Trophoblast cell (in vitro differentiated cells and primary cell): ENCODE data around the gene R3HCC1L.

Experiments
- DNase-seq, 2 donors: peaks; one replicate each; pipeline ENCODE4 v3.0.0-alpha.2; 2016
- H2AFZ ChIP-seq: 2 replicates; pipeline ENCODE4 v1.6.1; 2013; ENCODE audit warnings: low read length, moderate library complexity, mild to moderate bottlenecking; ENCODE audit not compliant: insufficient read depth, poor library complexity
- H2AK5ac ChIP-seq: 2 replicates; pipeline ENCODE4 v1.6.1; 2013; ENCODE audit warnings: mild to moderate bottlenecking, low read length
- H2BK120ac ChIP-seq: 2 replicates; pipeline ENCODE4 v1.6.1; 2013; ENCODE audit warnings: low read length, mild to moderate bottlenecking, moderate library complexity; ENCODE audit not compliant: insufficient read depth, poor library complexity
- H2BK12ac ChIP-seq: 2 replicates; pipeline ENCODE4 v1.6.1; 2013; ENCODE audit warnings: mild to moderate bottlenecking, low read length, moderate library complexity
- H2BK5ac ChIP-seq: 2 replicates; pipeline ENCODE4 v1.6.1; 2013; ENCODE audit warnings: low read length, low read depth, moderate library complexity, mild to moderate bottlenecking; ENCODE audit not compliant: poor library complexity
- H3K14ac ChIP-seq: 2 replicates; pipeline ENCODE4 v1.6.1; 2013; ENCODE audit warnings: mild to moderate bottlenecking, low read length
- H3K18ac ChIP-seq: 2 replicates; pipeline ENCODE4 v1.6.1; 2013; ENCODE audit warnings: mild to moderate bottlenecking, low read length
- H3K23ac ChIP-seq: 2 replicates; pipeline ENCODE4 v1.6.1; 2013; ENCODE audit warnings: low read length
- H3K27ac ChIP-seq: 2 replicates; pipeline ENCODE4 v1.5.1; 2013; ENCODE audit warnings: low read depth, mild to moderate bottlenecking, inconsistent platforms, low read length, moderate library complexity
- H3K27me3 ChIP-seq: 2 replicates; pipeline ENCODE4 v1.6.1; 2013; ENCODE audit warnings: inconsistent platforms, mild to moderate bottlenecking, low read length, moderate library complexity; ENCODE audit not compliant: insufficient read depth
- H3K36me3 ChIP-seq, 2 experiments: 1 replicate in 1 of 2; 2 replicates in 1 of 2; pipeline ENCODE4 v1.6.1; 2013; ENCODE audit warnings: low read length in 2 of 2, mild to moderate bottlenecking in 2 of 2, moderate library complexity in 1 of 2; ENCODE audit not compliant: insufficient read depth in 2 of 2, control insufficient read depth in 1 of 2
- H3K4ac ChIP-seq: 2 replicates; pipeline ENCODE4 v1.6.1; 2013; ENCODE audit warnings: low read depth, mild to moderate bottlenecking, low read length, moderate library complexity
- H3K4me1 ChIP-seq, 2 experiments: 1 replicate in 1 of 2; 2 replicates in 1 of 2; pipeline ENCODE4 v1.6.1; 2013; ENCODE audit warnings: low read length in 2 of 2, mild to moderate bottlenecking in 2 of 2, moderate library complexity in 1 of 2; ENCODE audit not compliant: insufficient read depth in 2 of 2, control insufficient read depth in 1 of 2
- H3K4me2 ChIP-seq: 2 replicates; pipeline ENCODE4 v1.6.1; 2013; ENCODE audit warnings: inconsistent platforms, mild to moderate bottlenecking, low read length, moderate library complexity
- H3K4me3 ChIP-seq: 2 replicates; pipeline ENCODE4 v1.5.1; 2013; ENCODE audit warnings: mild to moderate bottlenecking, low read depth, low read length, inconsistent platforms
- H3K79me1 ChIP-seq: one replicate; pipeline ENCODE4 v1.6.1; 2013; ENCODE audit warnings: low read length
- H3K79me2 ChIP-seq: 2 replicates; pipeline ENCODE4 v1.6.1; 2013; ENCODE audit warnings: low read length, mild to moderate bottlenecking; ENCODE audit not compliant: control insufficient read depth, insufficient read depth, poor library complexity
- H3K9ac ChIP-seq: 2 replicates; pipeline ENCODE4 v1.6.1; 2013; ENCODE audit warnings: mild to moderate bottlenecking, low read length
- H3K9me3 ChIP-seq: 2 replicates; pipeline ENCODE4 v1.6.1; 2013; ENCODE audit warnings: low read depth, mild to moderate bottlenecking, control low read depth, inconsistent platforms, low read length; ENCODE audit not compliant: insufficient read depth
- H4K12ac ChIP-seq: 2 replicates; pipeline ENCODE4 v1.6.1; 2013; ENCODE audit warnings: low read depth, mild to moderate bottlenecking, low read length, moderate library complexity
- H4K8ac ChIP-seq: 2 replicates; pipeline ENCODE4 v1.6.1; 2013; ENCODE audit warnings: low read depth, mild to moderate bottlenecking, low read length, moderate library complexity
- H4K91ac ChIP-seq: one replicate; pipeline ENCODE4 v1.6.1; 2013; ENCODE audit warnings: low read depth, mild to moderate bottlenecking, low read length, moderate library complexity
- WGBS: extraction: QIAGEN DNeasy Blood & Tissue Kit; methylation state at CpG from one replicate; pipeline ENCODE4 v1.1.7; 2013; ENCODE audit warnings: missing lambda C conversion rate; ENCODE audit not compliant: insufficient read length, insufficient coverage; ENCODE audit errors: extremely low coverage; 5-methylcytosine and 5-hydroxymethylcytosine counted together

The R3HCC1L gene

DNA sequence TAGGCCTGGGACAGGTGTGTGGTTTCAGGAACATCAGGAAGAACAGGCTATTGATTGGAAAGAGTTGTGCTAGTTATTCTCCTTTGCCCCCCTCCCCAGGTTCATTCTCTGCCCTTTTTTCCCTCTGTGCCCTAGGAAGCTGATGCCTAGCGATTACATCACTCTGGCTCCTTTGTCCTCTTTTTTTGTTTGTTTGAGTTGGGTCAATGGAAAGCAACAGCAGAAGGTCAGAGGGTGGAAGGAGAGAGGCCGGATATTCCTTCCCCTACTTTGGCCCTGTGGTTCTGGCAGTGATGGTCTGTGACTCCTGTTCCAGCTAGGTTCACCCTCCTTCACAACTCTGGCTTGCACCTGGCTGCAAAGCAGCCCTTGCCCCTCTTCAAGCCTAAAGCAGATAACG, 114.7 kb downstream of the R3HCC1L start:
- Histone ChIP-seq H4K91ac (no peak overlapping the region), H2AK5ac (no peak overlapping the region), H3K23ac (no peak overlapping the region), H3K9ac (no peak overlapping the region), H2BK120ac (no peak overlapping the region), H4K12ac (no peak overlapping the region), H3K4me2 (no peak overlapping the region), H3K4me1 (peaks cover 6 to 12% of the 10 kb centered on the region in 2 experiments), H3K27me3 (no peaks in the 10 kb centered on the region), H3K79me2 (no peaks in the 10 kb centered on the region), H4K8ac (no peak overlapping the region), H3K4ac (no peak overlapping the region), H3K14ac (no peak overlapping the region), H2AFZ (no peak overlapping the region), H3K4me3 (no peak overlapping the region), H3K36me3 (peaks cover 10 to 39% of the 10 kb centered on the region in 2 experiments), H2BK12ac (no peak overlapping the region), H3K27ac (no peak overlapping the region), H2BK5ac (no peak overlapping the region), H3K79me1 (no peaks in the 10 kb centered on the region), H3K18ac (no peak overlapping the region), H3K9me3 (peaks cover 2% of the 10 kb centered on the region)
- WGBS, result no CpG with 5 or more reads among the region's 3 CpGs
- no peak for DNase-seq

DNA sequence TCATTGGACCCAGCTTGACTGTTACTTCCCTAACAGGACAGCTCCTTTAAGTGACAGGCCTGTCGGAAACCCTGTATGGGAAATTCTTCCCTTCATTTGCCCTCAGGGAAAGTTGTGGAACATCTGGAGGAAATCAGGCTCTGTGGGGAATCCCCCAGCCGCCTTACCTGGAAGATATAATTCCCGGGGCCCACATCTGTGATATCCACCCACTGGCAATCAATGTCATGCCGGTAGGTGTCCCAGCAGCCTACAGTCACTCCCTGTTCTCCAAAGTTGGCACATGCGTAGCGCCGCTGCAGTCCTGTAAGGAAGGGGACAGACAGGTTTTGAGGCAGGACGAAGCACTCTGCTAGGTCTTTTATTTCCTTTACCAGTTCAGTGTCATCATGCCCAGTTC, 116.9 kb downstream of the R3HCC1L start:
- Histone ChIP-seq H3K18ac (no peak overlapping the region), H3K14ac (no peak overlapping the region), H3K9ac (no peak overlapping the region), H3K36me3 (peaks cover 11 to 27% of the 10 kb centered on the region in 2 experiments), H4K8ac (no peak overlapping the region), H2BK120ac (no peak overlapping the region), H4K12ac (no peak overlapping the region), H3K4me3 (no peak overlapping the region), H3K4me1 (peaks cover 6 to 12% of the 10 kb centered on the region in 2 experiments), H3K4ac (no peak overlapping the region), H2AK5ac (no peak overlapping the region), H3K23ac (no peak overlapping the region), H2AFZ (no peak overlapping the region), H2BK12ac (no peak overlapping the region), H3K79me2 (no peaks in the 10 kb centered on the region), H4K91ac (no peak overlapping the region), H3K27ac (no peak overlapping the region), H3K27me3 (no peaks in the 10 kb centered on the region), H3K9me3 (peaks cover 2% of the 10 kb centered on the region), H2BK5ac (no peak overlapping the region), H3K4me2 (no peak overlapping the region), H3K79me1 (no peaks in the 10 kb centered on the region)
- WGBS, result no CpG with 5 or more reads among the region's 8 CpGs
- peak; percentile 37 to 66 for DNase-seq

DNA sequence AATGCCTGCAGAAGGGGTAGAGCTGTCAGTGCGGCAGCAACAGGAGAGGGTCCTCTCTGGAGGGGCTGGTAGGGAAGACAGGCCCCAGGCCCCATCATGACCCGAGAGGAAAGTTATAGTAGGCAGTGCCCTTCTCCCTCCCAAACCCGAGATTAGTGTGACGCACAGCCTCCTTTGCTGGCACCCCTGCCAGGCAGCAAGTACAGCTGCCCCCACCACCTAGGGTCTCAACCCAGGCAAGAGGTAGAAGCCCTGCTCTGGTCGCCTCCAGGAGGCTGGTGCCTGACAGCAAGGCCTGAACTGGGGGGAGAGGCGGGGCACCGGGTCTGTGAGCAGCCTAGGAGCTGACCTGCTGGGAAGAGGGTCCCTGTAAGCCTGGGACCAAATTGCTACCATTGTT, 118.0 kb downstream of the R3HCC1L start:
- Histone ChIP-seq H2AFZ (no peak overlapping the region), H3K18ac (no peak overlapping the region), H3K14ac (no peak overlapping the region), H3K9ac (no peak overlapping the region), H3K4ac (no peak overlapping the region), H3K23ac (no peak overlapping the region), H3K79me2 (no peaks in the 10 kb centered on the region), H2BK5ac (no peak overlapping the region), H3K9me3 (peaks cover 2% of the 10 kb centered on the region), H3K4me2 (no peak overlapping the region), H2AK5ac (no peak overlapping the region), H4K91ac (no peak overlapping the region), H4K12ac (no peak overlapping the region), H3K27me3 (no peaks in the 10 kb centered on the region), H3K27ac (no peak overlapping the region), H3K4me3 (no peak overlapping the region), H3K4me1 (peaks cover 6 to 12% of the 10 kb centered on the region in 2 experiments), H2BK12ac (no peak overlapping the region), H4K8ac (no peak overlapping the region), H3K79me1 (no peaks in the 10 kb centered on the region), H2BK120ac (no peak overlapping the region), H3K36me3 (peaks cover 11 to 26% of the 10 kb centered on the region in 2 experiments)
- no CpG with 5 or more reads among the region's 7 CpGs for WGBS
- DNase-seq, result no peak

DNA sequence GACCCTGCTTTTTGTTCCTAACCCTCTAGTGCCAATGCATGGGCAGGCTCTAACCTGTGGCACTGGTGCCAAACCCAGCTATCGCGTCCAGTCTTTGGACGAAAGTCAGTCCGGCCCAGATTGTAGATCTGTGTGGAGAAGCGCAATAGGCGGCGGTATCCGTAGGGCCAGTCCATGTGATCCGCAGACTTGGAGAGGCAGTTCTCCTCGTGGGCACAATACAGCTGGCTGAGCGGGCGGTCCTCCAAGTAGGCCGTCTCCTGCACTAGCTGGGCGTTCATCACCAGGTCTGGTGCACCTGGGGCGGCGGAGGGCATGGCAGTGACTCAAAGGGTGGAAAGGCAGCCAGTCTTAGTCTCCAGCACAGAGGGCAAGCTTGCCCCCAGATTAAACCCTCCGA, 119.0 kb downstream of the R3HCC1L start:
- Histone ChIP-seq H4K91ac (no peak overlapping the region), H3K79me2 (no peaks in the 10 kb centered on the region), H3K23ac (no peak overlapping the region), H3K36me3 (peaks cover 7 to 16% of the 10 kb centered on the region in 2 experiments), H3K79me1 (no peaks in the 10 kb centered on the region), H3K27me3 (no peaks in the 10 kb centered on the region), H3K9ac (no peak overlapping the region), H3K4ac (no peak overlapping the region), H4K8ac (no peak overlapping the region), H2BK12ac (no peak overlapping the region), H4K12ac (no peak overlapping the region), H2BK120ac (no peak overlapping the region), H2AK5ac (no peak overlapping the region), H3K27ac (no peak overlapping the region), H2BK5ac (no peak overlapping the region), H3K4me3 (no peak overlapping the region), H3K9me3 (peaks cover 2% of the 10 kb centered on the region), H3K4me2 (no peak overlapping the region), H3K4me1 (peaks cover 6 to 12% of the 10 kb centered on the region in 2 experiments), H3K18ac (no peak overlapping the region), H3K14ac (no peak overlapping the region), H2AFZ (no peak overlapping the region)
- no CpG with 5 or more reads among the region's 17 CpGs for WGBS
- DNase-seq, result no peak
